ENCODE results near the gene AKT3.
A peak's percentile ranks its signal among the peaks of the same experiment; 100 is the strongest.

Gene AKT3

DNA sequence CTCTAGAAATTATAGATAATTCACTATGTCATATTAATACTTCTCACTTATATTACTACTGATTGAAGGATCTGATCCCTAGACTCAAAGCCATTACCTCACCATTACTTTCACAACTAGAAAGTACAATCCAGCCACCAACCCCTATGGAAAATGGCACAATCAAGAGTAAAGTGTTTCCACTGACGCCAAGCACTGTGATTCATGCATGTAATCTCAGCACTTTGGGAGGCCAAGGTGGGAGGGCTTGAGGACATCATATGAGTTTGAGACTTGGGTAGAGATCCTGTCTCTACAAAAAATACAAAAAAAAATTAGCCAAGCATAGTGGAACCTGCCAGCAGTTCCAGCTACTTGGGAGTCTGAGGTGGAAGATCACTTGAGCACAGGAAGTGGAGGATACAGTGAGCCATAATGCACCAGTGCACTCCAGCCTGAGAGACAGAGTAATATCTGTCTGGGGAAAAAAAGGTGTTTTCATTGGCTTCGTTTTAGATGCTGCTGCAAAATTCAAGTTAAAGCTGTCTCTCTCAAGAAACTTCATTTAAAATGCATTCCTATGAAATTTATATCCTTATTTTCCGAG is 126.5 kb downstream of the AKT3 start:
- no peak for DNase-seq
- intact Hi-C loops (cut with DNase I): no loop called here

DNA sequence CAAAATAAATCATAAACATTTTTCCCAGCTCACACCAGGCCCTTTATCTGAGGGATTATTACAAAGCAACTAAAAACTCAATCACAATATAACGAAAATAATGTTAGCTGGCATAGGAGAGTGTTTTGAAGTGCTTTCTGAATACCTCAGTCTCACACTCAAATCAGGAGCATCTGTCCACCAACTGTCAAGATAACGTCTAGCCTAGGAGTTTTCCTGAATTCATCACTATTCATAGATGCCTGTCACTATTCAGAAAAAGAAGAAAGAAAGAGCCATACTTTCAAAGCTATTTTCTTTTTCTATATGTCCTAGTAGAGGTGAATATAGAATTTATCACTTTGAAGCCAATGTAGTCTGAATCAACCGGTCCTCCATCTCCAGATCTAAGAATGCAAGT is 127.0 kb downstream of the AKT3 start:
- no peak for DNase-seq
- intact Hi-C loops (cut with DNase I): no loop called here

DNA sequence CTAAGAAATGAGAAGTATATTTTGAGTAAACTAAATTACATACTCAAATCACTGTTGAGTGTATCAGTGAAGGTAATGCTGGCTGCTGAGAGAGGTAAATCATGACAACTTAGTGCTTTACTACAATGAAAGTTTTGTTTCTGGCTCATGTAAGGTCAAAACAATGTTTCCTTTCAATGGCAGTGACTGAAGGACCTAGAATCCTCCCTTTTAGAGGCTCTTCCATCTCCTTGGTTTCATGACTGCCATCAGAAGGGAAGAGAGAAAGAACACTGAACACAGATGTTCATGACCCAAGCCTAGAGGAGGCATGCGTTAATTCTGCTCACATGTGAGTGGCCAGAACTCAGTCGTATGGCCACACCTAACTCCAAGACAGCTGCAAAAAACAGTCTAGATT is 130.6 kb downstream of the AKT3 start:
- intact Hi-C loops (cut with DNase I): no loop called here
- DNase-seq: no peak

DNA sequence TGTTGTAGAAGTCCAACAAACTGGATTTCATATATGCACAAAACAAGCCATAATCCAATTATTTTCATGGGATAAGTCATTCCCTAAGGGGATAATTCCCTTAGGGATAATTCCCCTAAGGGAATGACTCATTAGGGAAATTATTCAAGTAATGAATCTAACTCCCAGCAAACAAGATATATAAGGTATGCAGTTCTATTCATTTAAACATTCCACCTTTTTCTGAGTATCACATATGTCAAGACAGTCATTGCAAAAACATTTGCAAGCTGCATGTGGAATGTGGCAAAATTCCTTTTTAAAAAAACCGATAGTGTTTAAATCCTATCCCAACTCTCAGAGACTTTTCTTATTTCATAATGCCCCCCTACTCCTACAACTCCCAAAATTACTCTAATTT is 131.2 kb downstream of the AKT3 start:
- DNase-seq: no peak
- intact Hi-C loops (cut with DNase I): no loop called here

DNA sequence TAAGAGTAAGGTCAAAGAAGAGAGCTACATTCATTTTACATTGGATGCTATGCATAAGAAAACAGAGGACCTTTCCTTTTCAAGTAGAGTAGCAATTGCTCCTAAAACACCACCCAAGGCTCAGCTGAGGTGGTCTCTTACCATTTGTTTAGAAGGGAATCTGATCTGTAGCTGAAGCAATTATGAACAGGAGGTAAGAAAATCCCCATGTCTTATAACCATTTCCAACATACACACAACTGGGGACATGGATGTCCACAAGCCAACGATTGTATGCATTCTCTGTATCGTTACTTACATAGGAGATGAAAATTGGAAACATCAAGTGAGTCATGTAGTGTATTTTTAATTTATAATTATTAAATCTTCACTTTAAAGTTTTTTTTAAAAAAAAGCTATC is 132.0 kb downstream of the AKT3 start:
- no peak for DNase-seq

DNA sequence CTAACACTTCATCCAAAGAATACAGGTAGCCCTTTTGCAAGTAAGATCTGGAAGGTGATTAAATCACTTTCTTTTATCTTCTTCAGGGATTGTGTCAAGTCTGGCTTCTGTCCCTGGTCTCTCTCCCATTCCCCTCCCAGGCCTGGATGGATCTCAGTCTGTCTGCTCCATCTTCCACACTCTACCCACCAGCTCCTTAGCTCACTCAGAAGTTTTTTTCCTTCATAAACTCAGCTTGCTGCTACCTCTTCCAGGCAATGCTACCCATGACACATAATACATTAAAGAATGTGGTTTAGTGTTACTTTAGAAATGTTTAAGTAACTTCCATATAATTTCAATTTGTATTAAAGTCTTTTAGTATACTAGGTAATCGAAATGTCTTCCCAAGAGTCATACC is 133.1 kb downstream of the AKT3 start:
- no peak for DNase-seq
- intact Hi-C loops (cut with DNase I): no loop called here

More for the DNA sequence above, 132.0 kb downstream of the AKT3 start:
- intact Hi-C loops (cut with DNase I): no loop called here

DNA sequence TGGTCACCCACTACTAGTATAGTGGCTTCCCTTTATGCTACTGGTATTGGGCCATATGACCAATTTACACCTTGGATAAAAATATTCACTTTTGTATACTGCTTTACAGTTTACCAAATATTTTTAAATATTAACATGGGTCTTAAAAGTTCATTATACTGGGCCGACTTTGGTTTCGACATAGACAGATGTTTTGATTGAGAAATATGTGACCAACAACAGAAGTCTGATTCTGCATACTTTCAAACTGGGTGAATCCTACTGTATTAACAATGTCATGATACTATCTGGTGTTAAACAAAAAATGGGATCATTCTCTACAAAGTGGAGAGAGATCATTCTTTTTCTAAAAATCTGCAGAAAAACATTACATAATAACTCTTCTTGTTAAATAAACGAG is 134.8 kb downstream of the AKT3 start:
- DNase-seq: no peak
- intact Hi-C loops (cut with DNase I): no loop called here

DNA sequence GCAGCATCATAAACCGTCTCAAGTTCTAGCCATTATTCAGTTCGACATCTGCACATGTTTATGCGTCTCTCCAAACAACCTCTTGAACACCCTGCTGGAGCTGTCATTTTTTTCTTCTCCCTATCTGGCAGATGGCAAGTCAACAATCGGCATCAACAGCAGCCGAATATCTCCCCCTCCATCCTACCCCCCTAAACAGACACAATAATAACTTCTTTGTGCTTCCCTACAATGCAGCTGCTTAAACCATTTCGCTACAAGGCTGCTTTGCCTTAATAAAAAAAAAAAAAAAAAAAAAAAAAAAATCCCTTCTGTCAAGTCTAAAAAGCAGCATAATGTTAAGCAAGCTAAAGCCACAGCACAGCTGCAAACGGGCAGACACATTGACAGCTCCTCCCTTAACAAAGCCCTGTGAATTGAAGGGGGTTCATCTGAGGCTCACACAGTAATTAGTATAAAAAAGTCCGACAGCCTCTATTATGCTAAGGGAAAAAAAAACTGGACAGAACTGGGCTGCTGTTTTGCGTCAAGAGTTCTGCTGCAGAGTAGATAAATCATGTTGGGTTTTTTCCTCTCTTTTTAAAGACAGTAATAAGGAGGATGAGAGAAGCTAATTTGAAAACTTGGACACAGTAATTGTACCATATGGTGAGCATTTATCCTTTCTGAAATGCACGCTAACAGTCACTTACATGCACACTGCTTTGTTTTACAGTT is 136.4 kb downstream of the AKT3 start:
- intact Hi-C loops (cut with DNase I): no loop called here
- peak in 35 of 42 donors; percentile 17 to 80 (median 57) for DNase-seq

DNA sequence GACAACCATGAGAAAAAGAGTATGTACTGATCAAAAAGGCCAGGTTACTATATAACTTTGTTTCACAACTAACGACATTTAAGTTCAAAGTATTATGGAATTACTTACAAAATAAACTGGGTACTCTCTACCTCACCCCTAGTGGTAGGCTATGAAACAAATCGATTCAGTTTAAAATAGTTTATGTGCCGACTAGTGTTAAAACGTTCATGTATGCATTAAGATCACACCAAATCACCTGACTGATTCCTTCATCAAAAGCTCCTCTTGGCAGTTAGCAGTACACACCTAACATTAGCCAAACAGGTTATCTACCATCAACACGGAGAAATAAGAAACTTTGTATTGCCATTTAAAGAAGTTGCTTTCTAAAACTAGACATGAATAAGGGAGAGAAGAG is 137.1 kb downstream of the AKT3 start:
- intact Hi-C loops (cut with DNase I): no loop called here
- DNase-seq: no peak

DNA sequence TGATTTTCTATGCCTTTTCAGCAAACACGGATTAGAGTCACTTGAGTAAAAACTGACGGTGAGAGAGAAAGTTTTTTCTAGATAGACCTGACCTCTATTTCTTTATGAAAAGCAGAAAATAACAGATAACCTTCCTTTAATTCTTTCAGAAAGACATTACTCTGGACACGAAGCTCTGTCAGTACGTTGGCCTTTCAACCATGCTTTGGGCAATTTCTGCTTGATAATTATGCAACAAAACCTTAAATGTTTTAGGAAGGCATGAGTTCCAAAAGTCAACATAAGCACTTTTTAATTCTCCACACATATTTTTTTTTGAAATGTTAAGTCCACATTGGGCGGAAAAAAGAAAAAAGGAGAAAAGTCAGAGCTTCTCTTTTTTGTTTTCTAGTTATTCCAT is 137.8 kb downstream of the AKT3 start:
- intact Hi-C loops (cut with DNase I): no loop called here
- DNase-seq: no peak

DNA sequence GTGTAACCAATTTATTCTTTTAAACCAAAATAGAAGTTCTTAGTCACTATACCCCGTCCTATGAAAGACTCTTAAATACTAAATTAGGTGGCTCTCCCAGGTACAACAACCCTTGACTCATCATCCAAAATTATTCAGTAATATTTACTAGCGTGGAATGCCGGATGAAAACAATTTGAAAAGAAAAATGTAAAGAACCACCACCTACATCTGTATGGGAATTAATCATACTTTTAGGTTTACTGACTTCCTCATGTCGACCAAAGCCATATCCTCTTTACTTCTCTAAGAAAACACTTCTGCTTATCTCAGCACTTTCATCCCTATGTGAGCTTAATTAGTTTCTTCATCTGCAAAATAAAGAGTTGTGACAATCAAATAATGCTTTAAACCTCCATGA is 139.6 kb downstream of the AKT3 start:
- no peak for DNase-seq

DNA sequence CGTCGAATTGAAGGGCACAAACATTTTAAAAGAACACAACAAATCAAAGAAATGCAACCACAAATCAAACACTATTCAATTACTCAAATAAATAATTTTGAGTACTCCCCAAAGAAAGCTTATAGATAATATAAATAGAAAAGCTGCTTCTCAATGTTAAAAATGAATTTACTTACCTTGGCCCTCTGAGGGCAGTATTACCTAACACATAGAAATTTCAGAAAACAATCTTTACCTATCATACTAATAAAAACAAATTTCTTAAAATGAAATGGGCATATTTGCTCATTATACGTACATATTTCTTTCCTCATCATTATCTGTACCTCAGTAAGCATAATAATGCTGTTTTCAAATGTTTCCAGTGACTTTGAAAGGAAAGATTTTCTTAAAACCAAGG is 141.8 kb downstream of the AKT3 start:
- DNase-seq: no peak
- intact Hi-C loops (cut with DNase I): no loop called here

More for the DNA sequence above, 139.6 kb downstream of the AKT3 start:
- intact Hi-C loops (cut with DNase I): no loop called here

DNA sequence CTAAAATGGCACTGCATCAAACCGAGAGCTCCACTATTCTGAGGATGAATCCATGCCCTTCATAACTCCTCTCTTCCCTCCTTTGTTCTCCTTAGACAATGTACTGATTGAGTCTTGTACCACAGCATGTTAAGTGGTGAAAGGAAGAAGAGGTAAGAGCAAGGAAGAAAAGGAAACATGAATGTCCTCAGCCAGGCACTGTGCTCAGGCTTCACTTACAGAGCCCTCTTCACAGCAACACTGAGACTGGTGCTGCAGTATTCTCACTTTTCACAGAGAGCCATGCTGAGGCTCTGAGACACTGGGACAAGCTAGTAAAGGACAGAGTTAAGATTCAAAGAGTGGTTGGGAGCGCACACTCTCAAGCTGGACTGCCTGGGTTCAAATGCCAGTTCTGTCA is 143.5 kb downstream of the AKT3 start:
- DNase-seq: peak in 1 of 42 donors; percentile 11
- intact Hi-C loops (cut with DNase I): no loop called here

DNA sequence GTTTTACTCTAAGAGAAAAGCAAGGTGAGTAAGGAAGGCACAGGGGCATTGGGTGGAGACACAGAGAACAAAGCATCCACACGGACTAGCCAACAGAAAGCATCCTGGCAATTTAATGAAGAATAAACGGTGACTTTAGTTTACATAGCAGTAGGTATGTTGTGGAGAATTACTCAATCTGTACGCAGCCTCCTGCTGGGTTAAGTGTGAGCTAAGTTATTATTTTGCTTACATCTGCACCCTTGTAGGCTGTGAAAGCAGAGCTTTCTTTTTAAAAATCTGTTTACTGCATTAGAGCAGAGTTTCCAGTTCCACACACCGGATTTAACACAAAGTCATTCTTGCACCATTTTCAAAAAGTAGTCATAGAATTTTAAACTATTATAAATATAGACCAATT is 144.5 kb downstream of the AKT3 start:
- intact Hi-C loops (cut with DNase I): no loop called here
- DNase-seq: no peak

DNA sequence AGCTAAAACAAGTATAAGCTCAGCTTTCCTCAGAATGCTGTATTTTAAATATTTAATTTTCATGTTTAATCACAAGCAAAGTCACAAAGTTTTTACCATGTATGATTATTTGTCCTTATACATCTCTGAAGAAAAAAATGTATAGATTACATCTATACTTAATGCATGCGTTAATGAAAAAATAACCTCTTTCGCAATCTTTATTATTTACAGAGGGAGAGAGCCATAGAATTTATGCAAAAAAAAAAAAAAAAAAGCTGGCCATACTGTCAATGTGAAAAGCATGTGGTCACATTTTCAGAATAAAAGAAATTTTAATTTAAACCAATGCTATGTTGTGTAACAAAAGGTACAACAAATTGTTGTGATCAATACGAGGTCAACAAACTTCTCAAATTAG is 148.2 kb downstream of the AKT3 start:
- intact Hi-C loops (cut with DNase I): no loop called here
- DNase-seq: no peak

DNA sequence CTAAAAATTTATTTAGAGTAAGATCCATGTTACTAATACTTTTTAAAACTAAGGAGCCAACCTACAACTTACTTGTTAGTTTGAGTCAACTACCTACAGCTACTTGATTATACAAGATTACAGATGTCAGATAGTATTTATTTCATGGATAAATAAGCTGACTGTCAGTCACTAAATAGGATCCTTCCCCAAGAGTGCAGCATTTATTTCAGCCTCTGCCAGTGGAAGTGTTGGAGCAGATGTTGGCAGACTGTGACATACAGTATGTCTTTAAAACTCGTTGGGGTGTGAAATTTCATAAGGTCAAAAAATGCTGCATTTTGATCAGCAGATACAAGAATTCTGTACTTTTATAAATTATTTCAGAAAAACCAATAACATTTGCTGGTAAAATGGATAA is 156.2 kb downstream of the AKT3 start:
- intact Hi-C loops (cut with DNase I): no loop called here
- DNase-seq: no peak

DNA sequence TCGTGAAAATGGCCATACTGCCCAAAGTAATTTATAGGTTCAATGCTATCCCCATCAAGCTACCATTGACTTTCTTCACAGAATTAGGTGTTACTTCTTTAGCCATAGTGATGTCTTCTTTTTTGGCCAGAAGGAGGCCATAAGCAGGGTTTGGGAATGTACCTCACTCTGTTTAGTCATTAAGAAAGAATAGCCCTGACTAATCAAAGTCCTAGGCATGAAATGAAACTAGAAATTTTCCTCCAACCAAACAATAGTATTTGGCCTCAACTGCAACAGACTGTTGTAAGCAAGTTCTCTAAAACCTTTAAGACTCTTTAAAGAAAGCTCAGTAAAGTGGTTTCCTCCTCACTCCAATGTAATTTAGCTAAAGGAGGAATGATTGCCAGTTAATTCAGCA is 163.9 kb downstream of the AKT3 start:
- no peak for DNase-seq
- intact Hi-C loops (cut with DNase I): no loop called here

DNA sequence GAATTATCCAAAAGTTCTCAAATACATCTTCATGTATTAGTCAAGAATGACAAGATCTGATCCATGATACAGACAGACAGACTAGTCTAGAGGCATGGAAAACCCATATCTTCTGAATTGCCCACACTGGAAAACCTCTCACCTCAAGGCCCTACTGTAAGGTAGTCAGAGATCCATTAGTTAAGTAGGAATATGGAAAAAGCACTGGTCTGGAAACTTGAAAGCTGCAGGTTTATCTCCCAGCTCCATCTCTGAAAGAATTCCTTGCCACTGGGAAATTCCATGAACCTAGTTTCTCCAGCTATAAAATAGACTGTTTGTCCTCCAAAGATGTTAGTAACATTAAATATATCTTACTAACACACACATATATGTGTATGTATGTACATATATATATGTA is 169.2 kb downstream of the AKT3 start:
- DNase-seq: no peak
- intact Hi-C loops (cut with DNase I): no loop called here

DNA sequence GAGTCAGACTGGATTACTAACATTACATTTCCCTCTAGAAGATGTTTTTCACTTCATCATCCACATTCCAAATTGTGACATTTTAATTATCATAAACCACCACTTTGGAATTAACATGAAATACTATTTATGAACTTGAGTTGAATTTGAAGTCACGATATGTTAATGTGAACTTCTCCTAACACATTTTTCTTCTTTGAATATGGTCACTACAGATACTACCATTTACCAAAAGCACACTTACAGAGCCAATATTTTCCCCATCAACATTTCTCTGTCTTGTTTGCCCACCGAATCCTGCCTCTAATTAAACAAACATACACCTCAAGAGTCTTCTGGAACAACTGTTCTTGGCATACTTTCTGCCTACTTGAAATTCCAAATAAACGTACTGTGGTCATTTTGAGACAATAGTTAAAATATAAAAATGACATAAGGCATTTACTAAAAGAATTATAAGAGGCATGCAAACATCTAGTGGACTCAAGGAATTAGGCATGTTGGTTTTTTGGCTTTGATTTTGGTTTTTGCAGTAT is 177.4 kb downstream of the AKT3 start:
- DNase-seq: no peak
- intact Hi-C loops (cut with DNase I): no loop called here

DNA sequence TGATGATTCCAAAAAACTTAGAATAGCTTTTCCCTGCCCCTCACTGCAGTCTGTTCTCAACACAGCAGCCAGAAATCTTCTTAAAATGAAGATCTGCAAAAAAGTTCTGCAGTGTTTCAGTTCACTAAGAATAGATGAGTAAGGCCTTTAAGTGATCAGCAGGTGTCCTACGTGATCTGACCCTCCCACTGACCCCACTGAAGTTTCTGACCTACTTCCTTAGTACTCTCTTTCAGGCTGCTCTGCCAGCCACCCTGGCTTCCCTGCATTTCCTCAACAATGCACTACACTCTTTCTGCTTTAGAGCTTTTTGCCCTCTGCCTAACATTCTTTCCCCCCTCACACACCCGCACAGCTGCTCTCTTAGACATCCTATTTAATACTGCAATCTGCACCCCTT is 182.5 kb downstream of the AKT3 start:
- intact Hi-C loops (cut with DNase I): no loop called here
- no peak for DNase-seq

DNA sequence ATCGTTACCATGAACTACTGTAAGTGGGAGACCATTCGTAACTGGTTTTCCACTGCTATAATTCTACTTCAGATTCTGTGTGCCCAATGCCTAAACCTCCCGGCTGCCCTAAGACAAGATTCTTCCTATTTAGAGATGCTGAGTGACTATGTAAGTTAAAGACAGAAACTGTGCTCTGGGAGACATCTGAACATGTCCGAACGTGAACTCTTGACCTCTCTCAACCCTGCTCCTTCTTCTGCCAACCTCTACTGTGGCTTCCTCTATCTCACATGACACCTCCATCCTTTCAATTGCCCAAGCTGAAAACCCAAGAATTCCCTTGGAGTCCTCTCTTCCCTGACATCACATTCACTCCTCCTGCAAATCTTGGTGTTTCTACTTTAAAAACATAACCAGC is 182.9 kb downstream of the AKT3 start:
- DNase-seq: no peak

More for the DNA sequence above, 182.9 kb downstream of the AKT3 start:
- intact Hi-C loops (cut with DNase I): no loop called here

Data from head of caudate nucleus (tissue), 42 donors.